ENCODE measurements around the gene RAPGEF1.

Gene RAPGEF1

GRCh38 chr9:131528886-131529505, 210.9 kb downstream of the RAPGEF1 start:
- H3K27ac ChIP-seq: peak overlapping the region; percentile 76; the same call in 1 of the 2 replicates
- TF ChIP-seq CTCF (IDR thresholded peaks at IDR 0.05) (no peak), ZFX (IDR thresholded peaks at IDR 0.05; ENCODE audit: borderline replicate concordance) (no peak)

- TF ChIP-seq CTCF (IDR thresholded peaks at IDR 0.05) (no peak), ZFX (IDR thresholded peaks at IDR 0.05; ENCODE audit: borderline replicate concordance) (no peak)
- H3K27ac ChIP-seq: peak overlapping the region; percentile 3; the same call in 1 of the 2 replicates
Measured at GRCh38 chr9:131528186-131528585, 211.7 kb downstream of the RAPGEF1 start.

Data from 22Rv1 (cell line).